GM18873 (cell line): Measurements from ENCODE around the gene SEC22A.

Experiments
- ATAC-seq: cut with Tn5 transposase; IDR thresholded peaks from one replicate; pipeline ENCODE4 v1.9.1; 2021; ENCODE audit warnings: mild to moderate bottlenecking, moderate library complexity, moderate number of reproducible peaks; ENCODE audit not compliant: unreplicated experiment, low FRiP score

SEC22A gene

GRCh38 chr3:123300583-123300982 is 98.8 kb downstream of the SEC22A start:
- no peak for ATAC-seq

DNA sequence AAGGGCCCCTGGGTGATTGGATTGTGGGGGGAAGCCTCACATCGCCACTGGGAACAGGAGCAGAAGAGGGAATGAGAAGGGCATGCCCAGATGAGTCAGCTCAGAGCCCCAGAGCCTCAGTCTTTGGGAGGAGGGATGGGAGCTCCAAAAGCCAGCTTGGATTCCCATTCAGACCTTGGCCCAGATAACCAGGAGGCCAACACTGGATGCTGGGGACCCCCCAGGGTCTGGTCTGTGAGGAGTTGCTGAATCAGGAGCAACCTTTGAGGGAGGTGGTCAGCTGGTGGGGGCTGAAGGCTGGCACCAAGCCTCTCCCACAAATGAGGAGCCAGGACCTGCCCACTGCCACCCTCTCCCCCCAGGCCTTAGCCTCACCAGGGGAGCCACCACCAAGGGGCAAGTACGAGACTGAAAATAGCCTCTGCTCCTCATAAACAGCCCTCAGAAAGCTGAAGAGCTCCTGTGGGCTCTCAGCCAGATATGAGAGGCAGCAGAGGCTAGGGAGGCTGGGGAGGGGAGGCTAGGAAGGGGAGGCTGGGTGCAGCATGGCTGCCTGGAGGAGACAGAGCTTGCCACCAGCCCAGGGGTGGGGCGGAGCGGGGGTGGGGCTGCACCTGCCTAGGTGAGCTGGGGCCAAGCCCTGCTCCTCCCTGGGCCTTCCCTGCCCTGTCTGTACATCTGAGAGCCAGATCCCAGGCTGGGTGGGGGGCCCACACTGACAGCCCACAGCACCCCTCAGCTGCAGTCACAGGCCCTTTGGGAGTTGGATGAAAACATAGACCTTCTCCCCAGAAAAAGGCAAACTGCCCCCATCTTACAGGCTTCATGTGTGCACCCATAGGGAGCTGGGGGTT is 99.8 kb downstream of the SEC22A start:
- ATAC-seq: no peak

DNA sequence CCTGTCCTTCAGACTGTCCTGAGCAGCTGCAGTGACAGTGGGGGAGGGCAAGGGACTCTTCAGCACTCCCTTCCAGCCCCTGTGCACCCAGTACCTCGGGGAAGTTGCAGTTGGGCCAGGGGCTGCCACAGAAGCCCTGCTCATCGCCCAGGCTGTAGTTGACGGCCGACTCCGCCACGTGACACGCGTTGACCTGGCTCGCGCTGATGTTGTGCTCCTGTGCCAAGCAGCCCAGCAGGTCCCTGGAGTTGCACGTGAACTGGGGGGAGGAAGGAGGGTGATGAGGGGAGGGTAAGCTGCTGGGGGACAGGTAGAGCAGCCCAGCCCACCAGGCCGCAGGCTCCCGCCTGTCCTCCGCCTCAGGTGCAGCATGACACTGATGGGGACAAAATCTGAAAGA is 101.2 kb downstream of the SEC22A start:
- no peak for ATAC-seq

- no peak for ATAC-seq
These were observed 102.3 kb downstream of the SEC22A start for GRCh38 chr3:123303976-123304560.

GRCh38 chr3:123305192-123305591 is 103.4 kb downstream of the SEC22A start:
- no peak for ATAC-seq

GRCh38 chr3:123307064-123307463 is 105.3 kb downstream of the SEC22A start:
- no peak for ATAC-seq

- ATAC-seq: no peak
These were observed 108.4 kb downstream of the SEC22A start for GRCh38 chr3:123310186-123310585.

GRCh38 chr3:123310741-123311140 is 109.0 kb downstream of the SEC22A start:
- ATAC-seq: no peak

DNA sequence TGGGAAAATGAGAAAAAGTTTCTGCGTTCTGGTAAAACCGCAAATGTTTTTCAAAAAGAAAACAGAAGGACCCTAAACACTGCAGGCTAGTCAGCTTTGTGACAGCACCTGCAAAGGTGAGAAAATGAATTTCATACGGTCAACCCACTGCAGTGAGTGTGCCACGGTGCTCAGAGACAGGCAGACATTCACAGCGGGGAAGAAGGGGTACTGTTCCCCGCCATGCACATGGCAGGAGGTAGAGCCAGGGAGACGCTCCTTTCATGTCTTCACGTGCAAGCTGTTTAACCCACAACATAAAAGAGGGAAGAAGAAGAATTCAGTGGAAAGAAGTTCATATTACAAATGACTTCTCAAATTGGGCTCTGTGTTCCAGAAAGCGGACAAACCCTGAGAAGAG is 109.5 kb downstream of the SEC22A start:
- no peak for ATAC-seq

DNA sequence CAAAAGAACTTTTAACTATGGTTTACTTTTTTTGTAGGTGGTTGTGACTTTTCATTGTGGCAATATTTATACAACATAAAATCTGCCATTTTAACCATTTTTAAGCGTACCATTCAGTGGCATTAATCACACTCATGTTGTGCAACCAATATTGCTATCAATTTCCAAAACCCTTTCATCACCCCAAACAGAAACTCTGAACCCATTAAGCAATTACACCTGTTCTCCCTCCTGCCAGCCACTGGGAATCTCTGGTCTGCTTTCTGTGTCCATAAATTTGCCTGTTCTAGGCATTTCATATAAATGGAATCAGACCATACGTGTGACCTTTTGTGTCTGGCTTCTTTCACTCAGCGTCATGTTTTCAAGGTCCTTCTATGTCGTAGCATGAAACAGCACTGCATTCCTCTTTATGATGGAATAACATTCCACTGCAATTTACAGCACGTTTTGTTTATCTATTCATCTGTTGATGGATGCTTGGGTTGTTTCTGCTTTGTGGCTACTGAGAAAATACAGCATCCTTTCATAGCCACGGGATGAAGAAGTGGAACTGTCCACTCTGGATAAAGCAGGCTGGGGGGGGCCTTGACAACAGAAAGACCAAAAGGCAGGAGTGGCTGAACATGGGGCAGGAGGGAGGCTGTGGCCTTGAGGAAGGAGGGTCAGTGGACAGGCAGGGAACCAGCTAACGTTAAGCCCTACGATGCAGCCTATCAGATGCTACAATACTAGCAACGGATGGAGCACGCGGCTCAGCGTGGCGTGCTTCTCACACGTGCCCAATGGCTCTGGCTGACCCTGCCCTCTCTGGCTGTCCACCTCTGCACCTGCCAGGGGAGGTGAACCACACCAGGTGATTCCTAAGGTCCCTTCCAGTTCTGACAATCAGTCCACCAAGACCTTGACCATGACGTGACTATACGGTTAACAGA is 110.9 kb downstream of the SEC22A start:
- no peak for ATAC-seq

DNA sequence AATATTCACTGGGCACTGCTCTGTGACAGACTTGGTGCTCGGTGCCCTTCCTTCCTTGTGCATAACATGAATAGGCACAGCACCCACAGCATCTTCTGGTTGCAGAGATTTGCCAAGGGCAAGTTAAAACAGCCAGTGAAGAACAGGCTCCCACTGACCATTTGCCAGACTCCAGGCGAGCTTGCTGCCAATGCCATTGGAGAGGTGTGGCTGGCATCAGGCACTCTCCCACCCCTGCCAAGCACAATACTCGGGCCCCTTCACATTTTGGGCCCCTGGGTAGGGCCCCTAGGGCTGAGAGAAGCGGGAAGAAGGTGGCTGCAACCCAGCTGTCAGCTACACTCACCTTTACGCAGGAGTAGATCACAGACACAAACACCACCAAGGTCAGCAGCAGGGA is 112.1 kb downstream of the SEC22A start:
- no peak for ATAC-seq

DNA sequence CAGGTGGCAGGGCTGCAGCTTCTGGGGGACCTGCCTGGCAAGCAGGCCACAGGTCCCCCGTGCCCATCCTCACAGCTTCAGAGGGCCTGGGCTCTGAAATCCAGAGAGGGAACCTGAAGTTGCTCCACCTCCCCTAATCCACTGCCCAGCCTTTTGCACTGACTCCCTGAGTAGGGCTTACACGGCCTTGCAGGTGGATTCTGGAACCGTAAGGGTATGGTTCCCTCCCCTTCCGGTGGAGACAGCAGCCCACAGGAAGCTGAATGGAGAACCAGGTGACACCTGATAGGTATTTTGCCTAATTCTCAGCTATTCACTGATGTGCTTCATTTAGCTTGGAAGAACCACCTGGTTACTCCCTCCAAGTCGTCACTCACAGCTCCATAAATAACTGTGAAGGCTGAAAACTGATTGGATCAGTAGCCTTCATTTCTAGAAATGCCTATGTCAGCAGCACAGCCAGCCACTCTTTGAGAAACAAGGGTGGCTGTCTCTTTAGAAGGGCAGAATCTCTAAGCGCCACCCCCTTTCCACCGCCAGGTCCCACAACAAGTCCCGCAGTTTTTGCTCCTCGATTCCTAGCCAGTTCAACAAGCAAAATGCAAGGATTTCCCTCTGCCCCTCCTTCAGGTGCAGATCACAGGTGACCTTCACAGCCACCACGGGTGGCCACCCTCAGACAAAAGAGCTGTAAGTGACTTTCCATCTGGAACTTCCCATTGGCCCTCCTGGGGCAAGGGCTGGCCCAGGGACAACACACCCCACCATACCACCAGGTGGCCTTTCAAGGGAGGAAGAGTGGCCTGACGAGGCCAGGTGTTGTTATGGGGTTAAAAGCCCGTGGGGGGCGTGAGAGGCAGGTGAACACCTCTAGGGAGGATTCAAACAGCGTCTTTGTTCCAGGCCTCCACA is 112.9 kb downstream of the SEC22A start:
- ATAC-seq: no peak

GRCh38 chr3:123315271-123315595 is 113.5 kb downstream of the SEC22A start:
- no peak for ATAC-seq

GRCh38 chr3:123317716-123318115 is 116.0 kb downstream of the SEC22A start:
- ATAC-seq: no peak

DNA sequence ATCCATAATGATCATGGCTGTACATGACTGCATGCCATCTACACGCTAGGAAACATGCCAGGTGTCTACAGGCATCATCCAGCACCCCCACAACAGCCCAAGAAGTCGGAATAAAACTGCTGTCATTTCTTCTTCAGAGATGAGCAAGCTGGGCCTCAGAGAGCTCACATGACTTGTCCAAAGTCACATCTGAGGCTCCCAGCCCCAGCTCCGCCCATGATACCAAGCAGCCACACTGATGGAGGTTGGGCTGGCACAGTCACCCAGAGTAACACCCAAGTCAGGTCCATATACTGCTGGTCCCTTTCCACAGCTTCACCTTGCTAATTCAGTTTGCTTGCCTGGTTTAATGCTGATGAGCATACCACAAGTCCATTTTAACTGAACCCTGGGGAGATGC is 116.6 kb downstream of the SEC22A start:
- ATAC-seq: no peak

- no peak for ATAC-seq
These were observed 118.0 kb downstream of the SEC22A start for GRCh38 chr3:123319760-123320159.

DNA sequence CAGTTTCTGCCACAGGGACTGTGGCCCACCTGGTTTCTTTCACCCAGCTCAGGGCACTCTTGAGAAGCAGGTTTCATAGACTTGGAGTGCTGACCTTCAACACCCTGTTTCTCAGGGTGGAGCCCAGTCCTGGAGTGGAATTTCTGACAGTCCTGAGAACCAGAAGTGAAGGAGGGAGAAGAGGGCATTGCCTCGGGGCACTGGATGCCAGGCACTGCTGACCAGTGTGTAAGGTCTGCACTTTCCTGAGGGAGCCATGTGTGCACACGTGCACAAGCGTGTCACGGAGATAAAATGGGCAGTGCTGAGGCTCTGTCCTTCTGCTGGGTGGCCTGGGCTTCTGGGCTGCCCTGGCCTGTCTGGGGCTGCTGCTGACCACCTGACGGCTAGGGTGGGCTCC is 118.5 kb downstream of the SEC22A start:
- no peak for ATAC-seq

- no peak for ATAC-seq
These were observed 120.1 kb downstream of the SEC22A start for GRCh38 chr3:123321806-123322205.

- no peak for ATAC-seq
These were observed 121.1 kb downstream of the SEC22A start for GRCh38 chr3:123322866-123323265.
